GM21515 (cell line): ENCODE measurements around the gene GLP2R.

Experiments used
- ATAC-seq: cut with Tn5 transposase; IDR thresholded peaks from one replicate; pipeline ENCODE4 v1.9.1; 2021; ENCODE audit not compliant: unreplicated experiment

GLP2R gene

GRCh38 chr17:9811537-9811936, 14.2 kb upstream of the GLP2R start:
- ATAC-seq = no peak

GRCh38 chr17:9813166-9813565, 12.6 kb upstream of the GLP2R start:
- no peak for ATAC-seq

DNA sequence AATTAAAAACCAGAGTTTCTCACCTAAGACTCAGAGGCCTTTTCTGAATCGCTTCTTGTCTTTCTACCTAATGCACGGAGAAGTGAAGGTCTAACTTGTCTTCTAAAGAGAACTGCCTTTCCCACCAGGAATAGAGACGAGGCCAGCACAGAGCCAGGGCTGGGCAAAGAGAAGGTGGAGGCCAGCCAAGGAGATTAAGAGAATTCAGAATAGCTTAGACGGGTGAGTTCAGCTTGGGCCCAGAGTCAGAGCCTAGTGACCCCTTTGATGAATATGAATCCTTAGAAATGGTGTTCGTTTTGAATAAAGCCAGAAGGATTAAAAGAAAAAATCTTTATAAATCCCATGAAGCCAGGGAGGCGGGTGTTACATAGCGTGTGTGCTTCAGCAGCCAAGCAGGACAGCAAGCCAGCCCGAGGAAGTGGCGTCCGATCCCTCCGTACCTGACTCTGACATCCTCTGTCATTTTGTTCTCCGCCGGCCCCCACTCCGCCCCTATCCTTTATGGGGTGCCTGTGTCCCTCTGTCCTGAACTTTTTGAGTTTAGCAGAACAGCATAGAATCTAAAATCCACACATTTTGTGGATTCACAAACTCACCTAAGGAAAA, 11.3 kb upstream of the GLP2R start:
- ATAC-seq = no peak

- ATAC-seq = no peak
Measured at GRCh38 chr17:9816472-9816871, 9.3 kb upstream of the GLP2R start.

- ATAC-seq = no peak
Measured at GRCh38 chr17:9817086-9817485, 8.6 kb upstream of the GLP2R start.

- ATAC-seq = no peak
Measured at GRCh38 chr17:9818760-9819159, 7.0 kb upstream of the GLP2R start.

DNA sequence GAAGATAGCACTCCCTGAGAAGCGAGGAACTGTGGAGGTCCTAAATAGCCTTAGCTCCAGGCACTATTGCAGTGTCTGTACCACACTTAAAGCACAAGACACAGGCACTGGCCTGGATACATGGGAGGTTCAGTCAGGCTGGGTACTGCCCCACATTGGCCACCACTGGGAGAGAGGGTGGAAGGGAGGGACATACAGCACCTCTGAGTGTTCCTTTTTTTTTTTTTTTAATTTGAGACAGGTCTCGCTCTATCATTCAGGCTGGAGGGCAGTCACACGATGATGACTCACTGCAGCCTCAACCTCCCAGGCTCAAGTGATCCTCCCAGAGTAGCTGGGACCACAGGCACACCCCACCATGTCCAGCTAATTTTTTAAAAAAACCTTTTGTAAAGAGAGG, 5.3 kb upstream of the GLP2R start:
- no peak for ATAC-seq

DNA sequence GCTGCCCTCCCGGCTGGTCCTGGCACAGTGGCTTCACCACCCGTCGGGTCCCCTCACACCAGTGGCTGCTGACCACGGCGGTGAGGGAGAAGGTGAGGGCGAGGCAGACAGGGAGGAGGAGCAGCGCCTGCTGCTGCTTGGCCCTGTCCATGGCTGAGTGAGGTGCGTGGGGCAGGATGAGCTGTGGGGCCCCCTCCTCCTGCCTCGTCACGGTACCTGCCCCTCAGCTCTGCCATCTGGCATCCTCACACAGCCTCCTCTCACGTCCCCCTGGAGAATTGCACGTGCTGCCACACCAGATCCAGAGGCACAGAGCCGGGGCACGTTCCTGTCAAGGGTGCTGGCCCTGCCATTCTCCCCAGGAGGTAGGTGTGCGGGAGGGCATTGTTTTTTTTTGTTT, 3.8 kb upstream of the GLP2R start, which contains the start of gene GSG1L2:
Gene GSG1L2, minus strand, starts transcription at position 159 of the 400 bp plus-strand sequence. Its CDS starts 8 bp downstream, at position 151.
- ATAC-seq = no peak

GRCh38 chr17:9824094-9824493, 1.6 kb upstream of the GLP2R start:
- ATAC-seq = no peak

GRCh38 chr17:9824797-9825338, 856 bp upstream of the GLP2R start:
- no peak for ATAC-seq

GRCh38 chr17:9828296-9829295, 2.9 kb downstream of the GLP2R start:
- no peak for ATAC-seq

GRCh38 chr17:9829343-9829742, 3.6 kb downstream of the GLP2R start:
- no peak for ATAC-seq

DNA sequence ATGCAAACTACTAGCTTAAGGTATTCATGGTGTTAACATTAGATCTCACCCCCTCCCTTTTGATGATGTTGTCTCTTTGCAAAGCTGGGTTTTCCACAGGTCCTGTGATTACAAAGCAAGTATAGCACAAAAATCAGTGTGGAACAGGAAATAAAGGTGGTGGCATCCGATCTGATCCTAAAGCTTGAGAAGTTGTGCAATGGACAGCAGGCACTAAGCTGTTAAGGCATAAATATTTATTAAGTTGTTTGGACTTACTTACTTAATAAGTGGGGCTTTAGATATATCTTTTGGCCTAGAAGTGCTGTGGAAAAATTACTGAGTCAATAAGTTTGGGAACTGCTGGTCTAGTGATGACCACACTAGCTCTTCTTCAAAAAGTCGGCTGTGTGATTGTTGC, 5.0 kb downstream of the GLP2R start:
- ATAC-seq = no peak

DNA sequence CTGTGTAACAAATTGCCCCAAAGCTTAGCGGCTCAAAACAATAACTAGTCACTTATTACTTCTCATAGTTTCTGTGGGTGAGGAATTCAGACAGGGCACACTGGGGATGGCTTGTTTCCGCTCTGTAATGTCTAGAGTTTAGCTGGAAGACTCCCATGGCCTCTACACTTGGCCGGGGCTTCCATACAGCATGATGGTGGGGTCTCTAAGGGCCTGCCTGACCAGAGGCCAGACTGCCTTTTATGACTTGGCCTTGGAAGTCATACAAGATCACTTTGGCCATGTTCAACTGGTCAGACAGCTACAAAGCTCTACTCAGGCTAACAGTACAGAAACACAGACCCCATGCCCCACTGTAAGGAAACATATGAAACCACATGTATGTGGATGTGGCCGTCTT, 8.2 kb downstream of the GLP2R start:
- ATAC-seq = no peak

DNA sequence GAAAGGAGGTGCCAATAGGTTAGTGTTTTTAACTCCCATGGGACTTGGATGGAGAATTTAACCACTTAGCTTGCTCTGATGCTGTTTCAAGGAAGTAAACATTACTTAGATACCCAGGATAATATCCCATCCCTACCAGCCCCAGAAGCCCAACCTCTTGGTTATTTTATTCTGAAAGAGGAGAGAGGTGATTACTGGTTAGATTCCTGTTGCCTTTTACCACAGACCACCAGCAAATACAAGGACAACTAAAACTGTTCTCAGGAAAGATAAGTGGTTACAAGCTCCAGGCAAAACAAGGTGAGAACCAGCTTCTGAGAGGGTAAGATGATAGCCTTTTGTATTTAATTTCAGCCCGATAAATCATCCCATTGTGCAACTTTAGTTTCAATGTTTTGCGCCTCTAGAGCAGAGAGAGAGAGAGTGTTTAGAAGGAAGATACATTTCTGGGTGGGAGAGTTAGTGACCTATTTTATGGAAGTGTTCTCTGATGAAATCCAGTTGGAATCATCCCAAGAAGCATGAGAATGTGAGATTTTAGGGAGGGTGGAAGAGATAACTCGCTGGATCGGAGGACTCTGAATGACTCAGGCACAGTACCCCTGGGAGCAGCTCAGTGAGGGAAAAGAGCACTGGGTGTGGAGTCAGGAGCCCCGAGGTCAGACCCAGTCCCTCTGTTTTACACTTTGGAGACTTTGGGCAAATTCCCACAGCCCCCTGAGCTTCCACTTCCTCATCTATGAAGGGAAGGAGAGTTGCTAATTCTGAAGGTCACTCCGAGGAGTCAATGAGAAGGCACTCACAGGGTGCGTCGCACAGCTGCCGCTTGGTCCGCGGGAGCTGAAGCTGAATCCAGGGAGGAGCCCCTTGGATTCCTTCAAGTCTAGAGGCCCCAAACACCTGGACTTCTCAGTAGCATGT, 12.1 kb downstream of the GLP2R start:
- ATAC-seq = no peak

- ATAC-seq = no peak
Measured at GRCh38 chr17:9839433-9839832, 13.7 kb downstream of the GLP2R start.

GRCh38 chr17:9842057-9842758, 16.5 kb downstream of the GLP2R start:
- ATAC-seq = no peak

DNA sequence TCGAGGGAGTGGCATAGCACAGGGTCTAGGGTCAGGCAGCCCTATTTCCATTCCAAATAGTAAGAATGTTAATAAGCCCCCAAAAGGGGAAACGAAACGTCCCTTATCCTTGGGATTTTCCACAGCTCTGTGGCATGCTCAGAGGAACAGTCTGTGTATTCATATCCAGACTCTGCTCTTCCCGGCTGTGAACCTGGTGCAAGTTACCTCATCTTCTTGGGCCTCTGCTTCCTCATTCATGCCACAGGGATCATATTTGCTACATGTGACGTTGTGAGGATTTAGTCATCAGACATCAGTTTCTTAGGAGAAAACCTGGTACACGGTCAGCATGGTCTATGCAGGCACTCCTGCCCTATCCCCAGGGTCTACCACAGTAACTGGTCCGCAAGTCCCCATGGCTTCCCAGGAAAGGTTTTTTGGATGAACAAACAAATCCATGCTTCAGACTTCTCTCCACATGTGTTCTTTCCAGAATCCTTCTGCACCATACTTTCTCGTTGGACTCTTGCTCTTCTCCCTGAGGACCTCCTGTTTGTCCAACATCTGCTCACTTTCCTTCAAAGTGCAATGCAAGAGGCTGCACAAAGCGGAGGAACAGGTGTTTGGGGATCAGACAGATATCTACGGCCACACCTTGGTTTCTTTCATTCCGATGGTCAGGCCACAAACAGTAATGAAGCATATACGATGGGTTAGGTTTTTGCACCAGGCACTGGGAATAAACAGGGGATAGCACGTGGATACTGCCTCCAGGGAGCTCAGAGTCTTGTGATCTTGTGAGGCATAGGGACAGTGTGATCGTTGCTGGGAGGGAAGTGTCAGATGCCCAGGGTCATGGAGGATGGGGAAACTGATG, 17.7 kb downstream of the GLP2R start:
- ATAC-seq = no peak

DNA sequence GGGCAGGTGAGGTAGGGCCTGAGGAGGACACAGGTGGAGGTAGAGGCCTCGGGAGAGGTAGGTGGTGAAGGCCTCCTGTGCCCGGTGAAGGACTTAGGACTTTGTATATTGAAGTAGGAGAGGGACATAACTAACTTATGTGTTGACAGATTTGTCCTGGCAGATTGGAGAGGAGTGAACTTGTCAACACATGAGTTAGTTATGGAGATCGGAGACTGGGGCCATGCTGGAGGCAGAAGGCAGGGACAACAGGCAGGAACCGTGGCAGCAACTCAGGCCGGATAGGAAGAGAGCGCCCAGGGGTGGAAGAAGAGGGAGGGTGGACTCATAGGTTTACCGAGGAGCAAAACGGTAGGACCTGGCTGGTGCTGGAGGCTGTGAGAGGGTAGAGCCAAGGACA, 18.4 kb downstream of the GLP2R start:
- no peak for ATAC-seq
